Stimulated activated naive B cell treated with anti-CD40 and anti-IgM and Interleukin-4, amounts not matched to agents 10 μg/mL and 1 μg/mL and 100 μg/mL, for 72 hours (primary cell): Measurements from ENCODE around the gene INSC.

Experiments
- ATAC-seq, 2 donors: fragments of 150-1000 bp; cut with Tn5 transposase; replicated peaks; 2 replicates each; pipeline ENCODE4 v1.10.0; 2021; ENCODE audit warnings: moderate library complexity in 1 of 2
- DNase-seq: peaks from one replicate; pipeline ENCODE4 v3.0.0; 2021
- H3K27ac Mint-ChIP-seq: one replicate; pipeline ENCODE4 v1.8.0; 2022; ENCODE audit warnings: mild to moderate bottlenecking, mixed read lengths
- H3K27me3 Mint-ChIP-seq, 2 donors: one replicate each; pipeline ENCODE4 v1.8.0; 2022; ENCODE audit warnings: mixed read lengths in 2 of 2
- H3K36me3 Mint-ChIP-seq, 2 donors: one replicate each; pipeline ENCODE4 v1.8.0; 2022; ENCODE audit warnings: mixed read lengths in 2 of 2, mild to moderate bottlenecking in 1 of 2
- H3K4me1 Mint-ChIP-seq, 2 donors: one replicate each; pipeline ENCODE4 v1.8.0; 2022; ENCODE audit warnings: mixed read lengths in 2 of 2, mild to moderate bottlenecking in 1 of 2
- H3K4me3 Mint-ChIP-seq, 2 donors: one replicate each; pipeline ENCODE4 v1.8.0; 2022; ENCODE audit warnings: mild to moderate bottlenecking in 2 of 2, mixed read lengths in 2 of 2, moderate library complexity in 1 of 2
- H3K9me3 Mint-ChIP-seq, 2 donors: one replicate each; pipeline ENCODE4 v1.8.0; 2022; ENCODE audit warnings: mixed read lengths in 2 of 2, mild to moderate bottlenecking in 1 of 2

Gene INSC

GRCh38 chr11:15119352-15119751 is 4.6 kb downstream of the INSC start:
- ATAC-seq = no peak
- Mint-ChIP-seq H3K4me1 (peaks cover 20 to 45% of the 10 kb centered on the region in 2 donors), H3K4me3 (no peak overlapping the region), H3K27me3 (peaks cover 37 to 38% of the 10 kb centered on the region in 2 donors), H3K27ac (no peak overlapping the region), H3K9me3 (no peaks in the 10 kb centered on the region), H3K36me3 (no peaks in the 10 kb centered on the region)
- DNase-seq = no peak

DNA sequence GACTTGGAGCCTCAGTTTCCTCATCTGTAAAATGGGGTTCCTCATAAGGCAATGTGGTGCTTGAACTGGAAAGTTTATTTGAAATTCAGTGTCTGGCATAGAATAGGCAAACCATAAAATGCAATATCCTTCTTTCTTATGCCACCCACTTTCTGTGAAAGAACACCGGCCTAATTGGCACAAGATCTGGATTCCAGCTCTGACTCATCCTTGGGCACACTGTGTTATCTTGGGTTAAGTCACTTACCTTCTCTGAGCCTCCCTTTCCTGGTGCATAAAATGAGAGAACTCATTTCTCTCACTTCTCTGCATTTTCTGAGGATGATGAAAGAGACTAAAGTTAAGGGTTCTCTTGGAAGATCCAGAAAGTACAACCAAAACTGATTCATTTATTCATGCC is 5.1 kb downstream of the INSC start:
- Mint-ChIP-seq H3K9me3 (no peaks in the 10 kb centered on the region), H3K27me3 (peaks cover 35 to 37% of the 10 kb centered on the region in 2 donors), H3K4me3 (no peak overlapping the region), H3K27ac (no peak overlapping the region), H3K4me1 (peaks cover 19 to 41% of the 10 kb centered on the region in 2 donors), H3K36me3 (no peaks in the 10 kb centered on the region)
- DNase-seq (no peak), ATAC-seq (no peak)

GRCh38 chr11:15123849-15124248 is 9.1 kb downstream of the INSC start:
- Mint-ChIP-seq H3K27me3 (peaks cover 12 to 21% of the 10 kb centered on the region in 2 donors), H3K4me3 (no peak overlapping the region), H3K36me3 (no peaks in the 10 kb centered on the region), H3K4me1 (peaks cover 8% of the 10 kb centered on the region in 2 donors), H3K27ac (no peak overlapping the region), H3K9me3 (no peaks in the 10 kb centered on the region)
- DNase-seq (no peak), ATAC-seq (no peak)

GRCh38 chr11:15124528-15124927 is 9.8 kb downstream of the INSC start:
- Mint-ChIP-seq H3K27ac (no peak overlapping the region), H3K27me3 (peaks cover 12 to 21% of the 10 kb centered on the region in 2 donors), H3K4me3 (no peak overlapping the region), H3K4me1 (peaks cover 2 to 3% of the 10 kb centered on the region in 2 donors), H3K9me3 (no peaks in the 10 kb centered on the region), H3K36me3 (no peaks in the 10 kb centered on the region)
- DNase-seq = no peak
- no peak for ATAC-seq

DNA sequence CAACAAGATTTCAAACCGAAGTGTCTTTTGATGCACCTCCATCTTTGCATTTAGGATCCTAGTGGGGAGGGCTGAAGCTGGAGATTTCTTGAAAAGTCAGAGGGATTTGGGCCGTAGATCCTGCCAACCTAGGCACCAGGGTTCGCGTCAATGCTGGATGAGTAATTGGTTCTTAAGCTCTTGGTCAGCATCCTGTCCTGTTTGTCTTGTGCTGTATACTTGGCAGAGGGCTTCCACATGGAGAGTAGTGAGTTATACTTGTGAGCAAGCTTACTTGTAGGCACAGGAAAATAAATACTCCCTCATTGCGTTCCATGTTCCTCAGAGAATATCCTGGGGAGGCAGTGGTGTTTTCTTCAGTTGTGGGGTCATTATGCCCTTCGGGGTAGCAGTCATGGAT is 12.6 kb downstream of the INSC start:
- H3K9me3 Mint-ChIP-seq = no peaks in the 10 kb centered on the region
- H3K27ac Mint-ChIP-seq = no peak overlapping the region
- H3K36me3 Mint-ChIP-seq = no peaks in the 10 kb centered on the region
- H3K4me1 Mint-ChIP-seq = no peaks in the 10 kb centered on the region
- DNase-seq = no peak
- H3K27me3 Mint-ChIP-seq = peaks cover 6 to 18% of the 10 kb centered on the region in 2 donors
- ATAC-seq = no peak
- H3K4me3 Mint-ChIP-seq = no peak overlapping the region

GRCh38 chr11:15128621-15129020 is 13.9 kb downstream of the INSC start:
- Mint-ChIP-seq H3K27ac (no peak overlapping the region), H3K4me3 (no peak overlapping the region), H3K4me1 (no peaks in the 10 kb centered on the region), H3K27me3 (peaks cover 10 to 18% of the 10 kb centered on the region in 2 donors), H3K9me3 (peaks cover 2 to 5% of the 10 kb centered on the region in 2 donors), H3K36me3 (peaks cover 1 to 4% of the 10 kb centered on the region in 2 donors)
- ATAC-seq (no peak), DNase-seq (no peak)

GRCh38 chr11:15136166-15136565 is 21.4 kb downstream of the INSC start:
- H3K4me3 Mint-ChIP-seq = no peak overlapping the region
- DNase-seq (no peak), ATAC-seq (no peak)
- H3K36me3 Mint-ChIP-seq = peaks cover 1 to 4% of the 10 kb centered on the region in 2 donors
- H3K27me3 Mint-ChIP-seq = peaks cover 9 to 10% of the 10 kb centered on the region in 2 donors
- H3K4me1 Mint-ChIP-seq = peaks cover 7 to 9% of the 10 kb centered on the region in 2 donors
- H3K27ac Mint-ChIP-seq = no peak overlapping the region
- peaks cover 2 to 5% of the 10 kb centered on the region in 2 donors for H3K9me3 Mint-ChIP-seq

DNA sequence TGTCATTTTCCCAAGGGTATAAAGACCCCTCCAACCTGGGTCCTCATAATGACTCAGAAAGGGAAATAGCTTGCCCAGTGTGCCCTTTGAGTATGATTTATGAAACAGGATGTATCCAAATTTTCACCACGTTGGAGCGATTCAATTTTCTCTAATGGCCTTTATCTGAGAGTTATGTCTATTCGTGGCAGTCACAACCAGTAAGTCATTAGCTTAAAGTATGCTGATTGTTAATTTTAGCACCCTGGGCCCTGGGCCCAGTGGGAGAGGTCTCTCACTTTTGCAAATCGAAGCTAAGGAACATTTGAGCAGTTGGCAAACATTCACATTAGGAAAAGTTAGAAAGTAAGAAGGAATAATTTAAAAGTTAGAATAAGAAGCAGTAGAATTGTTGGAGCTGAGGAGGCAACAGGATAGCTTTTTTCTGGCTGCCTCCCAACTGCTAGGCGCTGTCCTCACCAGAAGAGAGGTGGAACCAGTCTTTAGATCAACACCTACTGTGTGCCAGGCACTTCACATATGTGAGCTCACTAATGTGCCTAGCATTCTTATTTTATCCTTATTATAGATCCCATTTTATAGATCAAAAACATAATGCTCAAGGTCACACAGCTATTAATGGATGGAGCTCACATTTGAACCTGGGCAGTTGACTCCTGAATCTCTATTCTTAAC is 24.5 kb downstream of the INSC start:
- Mint-ChIP-seq H3K27ac (no peak overlapping the region), H3K9me3 (no peaks in the 10 kb centered on the region), H3K4me1 (peaks cover 7 to 9% of the 10 kb centered on the region in 2 donors), H3K27me3 (no peaks in the 10 kb centered on the region), H3K4me3 (no peak overlapping the region), H3K36me3 (no peaks in the 10 kb centered on the region)
- ATAC-seq (no peak), DNase-seq (no peak)

- H3K4me3 Mint-ChIP-seq = no peak overlapping the region
- no peaks in the 10 kb centered on the region for H3K9me3 Mint-ChIP-seq
- H3K4me1 Mint-ChIP-seq = peaks cover 7 to 9% of the 10 kb centered on the region in 2 donors
- no peaks in the 10 kb centered on the region for H3K27me3 Mint-ChIP-seq
- H3K27ac Mint-ChIP-seq = no peak overlapping the region
- H3K36me3 Mint-ChIP-seq = no peaks in the 10 kb centered on the region
- ATAC-seq (no peak), DNase-seq (no peak)
Observed at GRCh38 chr11:15139958-15140659, 25.4 kb downstream of the INSC start.

DNA sequence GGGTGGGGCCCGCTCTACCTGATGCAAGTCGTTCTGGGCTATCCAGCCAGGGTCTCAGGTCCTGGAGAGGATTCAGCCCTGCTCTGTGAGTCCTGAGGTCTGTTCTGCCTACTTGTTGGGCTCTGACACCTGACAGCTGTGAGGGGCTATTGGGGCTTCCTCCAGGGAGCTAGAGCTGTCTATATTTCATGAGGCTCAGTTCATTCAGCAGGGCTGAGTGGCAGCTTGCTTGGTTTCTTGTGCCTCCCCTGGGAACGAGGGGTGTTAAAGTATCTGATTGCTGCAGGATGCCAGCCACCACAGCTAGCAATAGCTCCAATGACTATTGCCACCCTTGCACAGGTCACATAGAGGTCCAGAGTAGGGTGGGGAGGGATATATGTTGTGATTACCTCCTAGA is 26.7 kb downstream of the INSC start:
- Mint-ChIP-seq H3K27me3 (no peaks in the 10 kb centered on the region), H3K4me3 (no peak overlapping the region), H3K36me3 (no peaks in the 10 kb centered on the region), H3K9me3 (no peaks in the 10 kb centered on the region), H3K4me1 (peaks cover 7 to 9% of the 10 kb centered on the region in 2 donors), H3K27ac (no peak overlapping the region)
- DNase-seq (no peak), ATAC-seq (no peak)

DNA sequence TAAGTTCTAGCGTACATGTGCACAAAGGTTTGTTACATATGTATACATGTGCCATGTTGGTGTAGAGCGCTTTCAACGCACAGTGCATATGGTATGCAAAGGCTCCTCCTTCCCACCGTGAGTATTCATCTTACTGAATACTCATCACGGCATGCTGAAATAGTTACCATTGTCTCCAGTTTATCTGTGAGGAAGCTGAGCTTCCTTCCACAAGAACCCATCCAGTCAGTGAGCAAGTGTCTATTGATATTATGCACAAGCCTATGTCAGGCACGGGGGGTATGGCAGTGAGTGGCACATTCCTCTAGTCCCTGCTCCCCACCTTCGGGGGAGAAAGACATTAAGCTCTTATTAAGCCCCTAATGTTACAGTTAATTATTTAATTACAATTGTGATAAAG is 28.1 kb downstream of the INSC start:
- Mint-ChIP-seq H3K4me1 (peaks cover 2 to 3% of the 10 kb centered on the region in 2 donors), H3K27ac (no peak overlapping the region), H3K9me3 (no peaks in the 10 kb centered on the region), H3K4me3 (no peak overlapping the region), H3K36me3 (no peaks in the 10 kb centered on the region), H3K27me3 (peaks cover 0 to 2% of the 10 kb centered on the region in 2 donors)
- ATAC-seq (no peak), DNase-seq (no peak)

DNA sequence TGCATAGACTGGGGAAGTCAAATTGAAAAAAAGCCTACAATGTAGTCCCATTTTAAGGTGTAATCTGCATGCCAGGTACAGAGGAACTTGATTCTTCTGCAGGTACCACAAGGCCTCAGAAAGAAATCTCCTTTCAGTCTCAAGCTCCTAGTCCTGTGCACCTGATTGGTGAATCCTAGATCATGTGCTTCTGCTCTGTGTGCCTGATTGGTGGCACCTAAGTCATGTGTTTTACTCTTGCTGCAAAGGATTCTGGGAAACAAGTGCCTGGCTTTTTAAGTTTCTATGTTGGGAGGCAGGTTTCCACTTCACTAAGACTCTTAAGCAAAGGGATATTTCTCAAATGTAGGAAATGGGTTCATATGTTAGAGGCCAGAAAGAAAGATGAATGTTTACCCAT is 29.1 kb downstream of the INSC start:
- Mint-ChIP-seq H3K4me1 (peaks cover 0 to 1% of the 10 kb centered on the region in 2 donors), H3K9me3 (no peaks in the 10 kb centered on the region), H3K27ac (no peak overlapping the region), H3K4me3 (no peak overlapping the region), H3K36me3 (no peaks in the 10 kb centered on the region), H3K27me3 (peaks cover 0 to 4% of the 10 kb centered on the region in 2 donors)
- no peak for ATAC-seq
- no peak for DNase-seq

DNA sequence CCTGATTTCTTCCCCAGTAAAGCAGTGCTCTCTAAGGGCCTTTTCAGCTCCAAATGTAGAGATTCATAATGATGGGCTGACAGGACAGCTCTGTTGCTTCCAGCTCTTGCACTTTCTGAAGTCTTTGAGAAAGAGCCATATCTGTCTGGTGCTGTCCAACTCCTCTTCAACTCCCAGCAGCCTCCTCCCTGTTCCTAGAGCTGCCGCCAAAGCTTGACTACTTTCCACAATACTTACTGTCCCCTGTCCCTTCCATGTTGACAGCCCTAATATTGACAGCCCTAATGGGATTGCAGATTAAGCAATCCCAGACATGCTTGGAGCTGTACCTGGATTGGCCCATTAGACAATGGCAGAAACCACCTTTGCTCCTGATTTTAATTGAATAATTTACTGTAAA is 29.6 kb downstream of the INSC start:
- no peak overlapping the region for H3K27ac Mint-ChIP-seq
- H3K9me3 Mint-ChIP-seq = no peaks in the 10 kb centered on the region
- no peaks in the 10 kb centered on the region for H3K36me3 Mint-ChIP-seq

GRCh38 chr11:15145151-15145550 is 30.4 kb downstream of the INSC start:
- DNase-seq (no peak), ATAC-seq (no peak)
- no peak overlapping the region for H3K27ac Mint-ChIP-seq
- peaks cover 0 to 4% of the 10 kb centered on the region in 2 donors for H3K27me3 Mint-ChIP-seq
- no peaks in the 10 kb centered on the region for H3K9me3 Mint-ChIP-seq
- H3K4me1 Mint-ChIP-seq = peaks cover 3 to 7% of the 10 kb centered on the region in 2 donors
- no peak overlapping the region for H3K4me3 Mint-ChIP-seq
- no peaks in the 10 kb centered on the region for H3K36me3 Mint-ChIP-seq

More for the DNA sequence above, 29.6 kb downstream of the INSC start:
- peaks cover 0 to 4% of the 10 kb centered on the region in 2 donors for H3K27me3 Mint-ChIP-seq
- no peak overlapping the region for H3K4me3 Mint-ChIP-seq
- H3K4me1 Mint-ChIP-seq = peaks cover 0 to under 1% of the 10 kb centered on the region in 2 donors
- ATAC-seq = no peak
- no peak for DNase-seq

- peaks cover 0 to 4% of the 10 kb centered on the region in 2 donors for H3K27me3 Mint-ChIP-seq
- no peak for DNase-seq
- no peaks in the 10 kb centered on the region for H3K9me3 Mint-ChIP-seq
- no peaks in the 10 kb centered on the region for H3K36me3 Mint-ChIP-seq
- no peak overlapping the region for H3K27ac Mint-ChIP-seq
- no peak for ATAC-seq
- no peak overlapping the region for H3K4me3 Mint-ChIP-seq
- H3K4me1 Mint-ChIP-seq = peaks cover 6 to 12% of the 10 kb centered on the region in 2 donors
Observed at GRCh38 chr11:15145615-15146014, 30.9 kb downstream of the INSC start.
